Upper lobe of right lung (tissue), 1 donor: Measurements from ENCODE around the gene LHB. TPM values are rescaled to one million over a fixed set of nuclear protein-coding genes. Genes with fewer than 3 reads are reported as not detected.
"Not testable (repeated sequence)": the region's sequence is repeated elsewhere in the genome, so short reads cannot be mapped to it uniquely, and the experiment has no call there.

Source experiments
- ATAC-seq: fragments of 200-7000 bp; cut with Tn5 transposase; one replicate; pipeline ENCODE4 v1.9.1; 2020; ENCODE audit warnings: mild to moderate bottlenecking, moderate library complexity
- DNase-seq: peaks from one replicate; pipeline ENCODE4 v3.0.0-alpha.2; 2020
- H3K27ac ChIP-seq: fragments of 200-600 bp; one replicate; pipeline ENCODE4 v1.8.0; 2022
- H3K27me3 ChIP-seq: fragments of 200-600 bp; one replicate; pipeline ENCODE4 v1.8.0; 2022; ENCODE audit warnings: mild to moderate bottlenecking
- H3K36me3 ChIP-seq: fragments of 200-600 bp; one replicate; pipeline ENCODE4 v1.8.0; 2022
- H3K4me1 ChIP-seq: fragments of 200-600 bp; one replicate; pipeline ENCODE4 v1.8.0; 2022
- H3K4me3 ChIP-seq: fragments of 200-600 bp; one replicate; pipeline ENCODE4 v1.8.0; 2022; ENCODE audit warnings: mild to moderate bottlenecking
- H3K9me3 ChIP-seq: fragments of 200-600 bp; one replicate; pipeline ENCODE4 v1.8.0; 2022
- intact Hi-C: fragments of 100-400 bp; cut with DNase I; formaldehyde crosslinking; loops from one replicate; pipeline ENCODE4 v1.11.0; 2022
- total RNA-seq: library from RNA; stranded (reverse); fragmentation: NEBNext Ultra II Directional; extraction: Animal tissue kit (Norgen Biotek cat#: 25700); gene quantifications from one replicate; pipeline ENCODE4 v1.2.1, GENCODE V29; 2021
- TF ChIP-seq, protein P1 (sequence below): fragments of 200-600 bp; IDR thresholded peaks from one replicate; pipeline ENCODE4 v1.8.0; 2022; ENCODE audit warnings: antibody characterized with exemption
- donor health status: DM: no; HTN: yes; CAD: no; lungs with severe emphysema.

Gene LHB
- total RNA-seq, 1 donor from 2014 or later, result not detected

DNA sequence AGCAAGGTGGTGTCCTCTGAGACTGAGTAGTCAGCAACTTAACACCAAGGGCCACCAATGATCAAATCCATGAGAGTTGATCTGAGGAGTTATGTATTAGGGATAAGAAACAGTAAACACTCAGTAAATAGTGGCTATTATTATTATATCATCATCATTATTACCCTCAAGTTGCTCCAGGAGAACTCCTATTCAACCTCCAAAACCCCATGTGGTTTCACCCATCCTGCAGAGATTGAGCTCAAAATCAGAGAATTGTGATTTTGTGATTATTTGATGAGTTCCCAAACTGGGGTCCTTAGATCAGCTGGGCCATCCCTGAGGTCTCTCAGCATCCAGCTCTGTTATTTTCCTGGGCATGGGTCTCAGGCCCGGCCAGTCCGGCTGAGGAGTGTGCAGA, 44.1 kb upstream of the LHB start:
- H3K27me3 ChIP-seq, result peaks cover 53% of the 10 kb centered on the region
- intact Hi-C loops, result no loop called here

DNA sequence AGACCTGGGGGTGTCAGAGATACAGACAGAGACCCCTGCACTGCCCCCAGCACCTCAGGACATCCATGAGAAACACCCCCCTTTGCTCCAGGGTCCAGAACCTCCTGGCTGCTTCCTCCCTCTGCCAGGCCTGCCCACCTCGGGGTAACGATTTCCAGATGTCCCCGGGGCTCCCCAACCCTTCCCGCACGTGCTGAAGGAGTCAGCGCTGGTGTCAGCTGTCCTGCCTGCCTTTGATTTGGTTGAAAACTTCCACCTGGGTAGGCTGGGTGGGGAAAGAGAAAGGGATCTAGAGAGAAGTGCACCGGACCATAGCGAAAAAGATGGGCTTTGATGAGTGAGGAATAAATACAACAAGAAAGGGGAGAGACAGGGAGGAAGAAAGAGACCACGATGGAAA, 42.2 kb upstream of the LHB start:
- Histone ChIP-seq H3K27ac (no peak overlapping the region), H3K9me3 (no peaks in the 10 kb centered on the region), H3K4me1 (peaks cover 19% of the 10 kb centered on the region), H3K27me3 (peaks cover 35% of the 10 kb centered on the region), H3K4me3 (no peak overlapping the region), H3K36me3 (no peaks in the 10 kb centered on the region)
- no peak for ATAC-seq
- TF ChIP-seq, protein P1, sequence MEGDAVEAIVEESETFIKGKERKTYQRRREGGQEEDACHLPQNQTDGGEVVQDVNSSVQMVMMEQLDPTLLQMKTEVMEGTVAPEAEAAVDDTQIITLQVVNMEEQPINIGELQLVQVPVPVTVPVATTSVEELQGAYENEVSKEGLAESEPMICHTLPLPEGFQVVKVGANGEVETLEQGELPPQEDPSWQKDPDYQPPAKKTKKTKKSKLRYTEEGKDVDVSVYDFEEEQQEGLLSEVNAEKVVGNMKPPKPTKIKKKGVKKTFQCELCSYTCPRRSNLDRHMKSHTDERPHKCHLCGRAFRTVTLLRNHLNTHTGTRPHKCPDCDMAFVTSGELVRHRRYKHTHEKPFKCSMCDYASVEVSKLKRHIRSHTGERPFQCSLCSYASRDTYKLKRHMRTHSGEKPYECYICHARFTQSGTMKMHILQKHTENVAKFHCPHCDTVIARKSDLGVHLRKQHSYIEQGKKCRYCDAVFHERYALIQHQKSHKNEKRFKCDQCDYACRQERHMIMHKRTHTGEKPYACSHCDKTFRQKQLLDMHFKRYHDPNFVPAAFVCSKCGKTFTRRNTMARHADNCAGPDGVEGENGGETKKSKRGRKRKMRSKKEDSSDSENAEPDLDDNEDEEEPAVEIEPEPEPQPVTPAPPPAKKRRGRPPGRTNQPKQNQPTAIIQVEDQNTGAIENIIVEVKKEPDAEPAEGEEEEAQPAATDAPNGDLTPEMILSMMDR, result no peak
- intact Hi-C loops, result no loop called here
- no peak for DNase-seq

More for the DNA sequence above, 44.1 kb upstream of the LHB start:
- Histone ChIP-seq H3K4me3 (no peak overlapping the region), H3K36me3 (no peaks in the 10 kb centered on the region), H3K4me1 (peaks cover 20% of the 10 kb centered on the region), H3K9me3 (no peaks in the 10 kb centered on the region), H3K27ac (no peak overlapping the region)
- TF ChIP-seq, protein P1, result no peak
- DNase-seq (no peak), ATAC-seq (no peak)

DNA sequence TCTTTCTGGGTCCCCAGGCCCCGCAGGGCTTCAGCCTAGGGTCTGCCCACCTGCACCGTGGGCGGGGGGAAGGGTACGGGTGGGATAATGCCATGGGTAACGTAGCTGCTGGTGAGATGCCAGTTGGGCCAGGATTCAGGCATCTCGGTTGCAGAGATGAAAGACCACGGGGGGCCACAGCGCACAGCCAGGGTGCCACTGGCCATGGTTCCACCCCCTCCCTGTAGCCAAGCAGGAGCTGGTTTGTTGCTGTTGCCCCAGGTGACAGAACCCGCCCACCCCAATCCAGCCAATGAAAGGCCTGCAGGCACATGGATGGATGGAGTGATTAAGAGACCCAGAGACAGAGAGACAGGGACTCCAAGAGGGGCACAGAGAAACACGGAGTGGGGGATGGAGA, 41.7 kb upstream of the LHB start:
- peaks cover 34% of the 10 kb centered on the region for H3K27me3 ChIP-seq

DNA sequence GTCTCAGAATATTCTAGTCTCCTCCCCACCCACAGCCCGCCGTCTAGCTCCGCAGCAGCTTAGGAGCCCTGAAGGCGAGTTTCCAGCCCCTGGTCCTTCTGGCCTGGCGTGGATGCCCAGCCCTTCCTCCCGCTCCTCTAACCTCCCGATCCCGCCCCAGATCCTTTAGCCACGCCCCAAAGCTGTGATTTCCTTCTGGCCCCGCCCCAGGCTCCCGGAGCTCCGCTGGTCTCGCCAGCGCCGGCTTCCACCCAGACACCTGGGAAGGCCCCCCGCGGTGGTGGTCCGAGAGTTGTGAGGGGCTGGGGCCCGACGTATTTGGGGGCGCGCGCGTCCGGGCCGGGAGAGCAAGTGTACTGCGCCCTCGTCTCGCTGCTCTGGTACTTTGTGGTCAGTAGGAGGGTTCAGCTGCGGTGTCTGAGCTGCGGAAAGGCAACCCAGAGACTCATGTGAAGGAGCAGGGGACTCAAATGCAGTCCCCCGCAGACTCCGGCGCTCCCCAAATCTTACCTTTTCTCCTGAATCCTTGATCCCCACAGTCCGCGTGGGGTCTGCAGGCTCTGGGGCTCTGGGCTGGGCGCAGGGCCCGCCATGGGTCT, 40.8 kb upstream of the LHB start, which contains the start of gene CGB7:
TSS of gene CGB7 (minus strand) at position 114 of the 599 bp plus-strand sequence. CDS start 2,374 bp downstream, outside the sequence.
- peak; percentile 81 for ATAC-seq
- Histone ChIP-seq H3K27me3 (peaks cover 29% of the 10 kb centered on the region), H3K27ac (no peak within 1 kb of the TSS)

More for the DNA sequence above, 41.7 kb upstream of the LHB start:
- Histone ChIP-seq H3K27ac (no peak overlapping the region), H3K4me1 (peaks cover 19% of the 10 kb centered on the region), H3K9me3 (no peaks in the 10 kb centered on the region), H3K36me3 (no peaks in the 10 kb centered on the region), H3K4me3 (no peak overlapping the region)
- DNase-seq (no peak), ATAC-seq (peak; percentile 3)
- intact Hi-C loops, result no loop called here
- TF ChIP-seq, protein P1, result no peak

DNA sequence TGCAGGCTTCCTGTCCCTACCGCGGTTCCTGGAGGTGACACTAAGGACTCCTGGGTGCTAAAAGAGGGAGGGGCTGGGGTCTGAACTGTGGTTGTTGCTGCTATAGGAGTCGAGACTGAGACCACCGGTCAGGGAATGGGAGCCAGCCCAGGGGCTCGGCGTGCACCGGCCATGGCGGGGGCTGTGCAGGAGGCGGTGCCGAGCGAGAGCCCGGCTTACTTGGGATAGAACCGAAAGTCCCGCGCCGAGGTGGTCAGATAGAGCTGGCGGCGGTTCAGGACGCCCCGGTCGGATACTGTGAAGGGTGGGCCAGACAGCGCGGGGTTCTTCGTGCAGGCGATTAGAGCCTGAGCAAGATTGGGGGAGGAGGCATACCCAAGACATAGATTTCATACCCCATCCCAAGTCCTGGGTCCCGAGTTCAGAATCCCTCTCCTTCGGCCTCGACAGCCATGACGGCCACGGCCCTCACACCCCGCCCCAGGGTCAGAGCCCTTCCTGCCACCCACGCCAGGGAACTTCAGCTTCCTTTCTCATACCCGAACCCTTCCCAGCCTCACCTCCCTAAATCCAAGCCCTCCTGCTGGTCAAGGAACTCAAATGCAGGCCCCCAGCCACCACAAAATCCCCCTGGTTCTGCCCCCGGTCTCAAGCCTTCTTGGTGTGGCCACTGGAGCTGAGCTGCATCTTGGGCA, 40.2 kb upstream of the LHB start:
- intact Hi-C loops, DNase-seq, H3K27ac ChIP-seq, H3K36me3 ChIP-seq, H3K9me3 ChIP-seq: not testable (repeated sequence)
- Histone ChIP-seq H3K27me3 (peaks cover 25% of the 10 kb centered on the region), H3K4me3 (peak overlapping the region; percentile 63), H3K4me1 (peaks cover 19% of the 10 kb centered on the region)
- peak; percentile 3 for ATAC-seq

More for the DNA sequence above, 40.8 kb upstream of the LHB start, which contains the start of gene CGB7:
- H3K4me1 ChIP-seq, result peaks cover 19% of the 10 kb centered on the region
- peak within 1 kb of the TSS; percentile 63 for H3K4me3 ChIP-seq
- peak; percentile 87 for DNase-seq
- intact Hi-C loops, result no loop called here
- H3K36me3 ChIP-seq, result no peaks in the 10 kb centered on the region
- TF ChIP-seq, protein P1, result no peak
- H3K9me3 ChIP-seq, result no peaks in the 10 kb centered on the region
